Caco-2 (cell line): ENCODE data around the gene STAT5B. TPM values are rescaled to one million over a fixed set of nuclear protein-coding genes. Genes with fewer than 3 reads are reported as not detected.
"Not testable (repeated sequence)": the region's sequence is repeated elsewhere in the genome, so short reads cannot be mapped to it uniquely, and the experiment has no call there.

Experiments used
- BruUV-seq: library from RNA; stranded (reverse); fragments of 400-500 nt; replicated peaks from 2 replicates; lab custom pipeline; 2021; lab: Mats Ljungman, UMichigan
- CTCF ChIA-PET: fragments of 300-600 bp; sonication (Branson Sonifier 250); formaldehyde crosslinking; loops from one replicate; lab custom pipeline; 2022; ENCODE audit warnings: antibody characterized with exemption; lab: Charles Lee
- POLR2A ChIA-PET: fragments of 300-600 bp; sonication (Branson Sonifier 250); formaldehyde crosslinking; loops from one replicate; lab custom pipeline; 2022; ENCODE audit warnings: antibody characterized with exemption; lab: Charles Lee
- DNase-seq, 2 experiments: peaks; one replicate each; pipeline versions ENCODE4 v3.0.0 to v3.0.0-alpha.2; 2020 to 2022
- H3K27me3 ChIP-seq: replicated peaks from 2 replicates; pipeline ENCODE4 v1.6.0; 2011; ENCODE audit warnings: low read length; ENCODE audit not compliant: control insufficient read depth, insufficient read depth
- H3K36me3 ChIP-seq: 2 replicates; pipeline ENCODE4 v1.5.1; 2011; ENCODE audit warnings: low read length; ENCODE audit not compliant: control insufficient read depth, insufficient read depth
- H3K4me1 ChIP-seq: fragments of 250-450 bp; sonication (Bioruptor Pico); 2 replicates; pipeline ENCODE4 v1.5.1; 2020; ENCODE audit warnings: mild to moderate bottlenecking
- H3K4me3 ChIP-seq: 2 replicates; pipeline ENCODE4 v1.5.1; 2011; ENCODE audit warnings: low read depth, mild to moderate bottlenecking, control low read depth, low read length
- H3K9me3 ChIP-seq: fragments of 250-450 bp; sonication (Bioruptor Pico); 2 replicates; pipeline ENCODE4 v1.5.1; 2020; ENCODE audit warnings: mild to moderate bottlenecking, moderate library complexity
- H3K27ac Mint-ChIP-seq: one replicate; pipeline ENCODE4 v1.8.0; 2022; ENCODE audit warnings: mixed read lengths; ENCODE audit not compliant: unreplicated experiment
- H3K27me3 Mint-ChIP-seq: one replicate; pipeline ENCODE4 v1.8.0; 2022; ENCODE audit warnings: mixed read lengths; ENCODE audit not compliant: insufficient read depth, unreplicated experiment
- H3K36me3 Mint-ChIP-seq: one replicate; pipeline ENCODE4 v1.8.0; 2022; ENCODE audit warnings: mild to moderate bottlenecking, mixed read lengths; ENCODE audit not compliant: insufficient read depth, unreplicated experiment
- H3K4me1 Mint-ChIP-seq: one replicate; pipeline ENCODE4 v1.8.0; 2022; ENCODE audit warnings: low read depth, mixed read lengths; ENCODE audit not compliant: unreplicated experiment
- H3K4me3 Mint-ChIP-seq: one replicate; pipeline ENCODE4 v1.8.0; 2022; ENCODE audit warnings: mild to moderate bottlenecking, moderate library complexity, mixed read lengths; ENCODE audit not compliant: unreplicated experiment
- H3K9me3 Mint-ChIP-seq: one replicate; pipeline ENCODE4 v1.8.0; 2022; ENCODE audit warnings: mixed read lengths; ENCODE audit not compliant: unreplicated experiment
- intact Hi-C: fragments of 100-400 bp; cut with micrococcal nuclease; formaldehyde crosslinking; loops from one replicate; pipeline ENCODE4 v1.10.0; 2022; ENCODE audit not compliant: unreplicated experiment
- total RNA-seq: library from RNA; stranded (reverse); gene quantifications from 2 replicates; pipeline ENCODE4 v1.2.3, GENCODE V29; 2022
- TF ChIP-seq, protein P1 (sequence below), 2 experiments: fragments of 200-600 bp in 1 of 2; IDR thresholded peaks; 1 replicate in 1 of 2; 2 replicates in 1 of 2; pipeline versions ENCODE4 v1.5.1 to v1.8.0; 2011 to 2022; ENCODE audit warnings: antibody characterized with exemption in 1 of 2, control low read depth in 1 of 2, inconsistent platforms in 1 of 2, low read depth in 1 of 2, low read length in 1 of 2, mild to moderate bottlenecking in 1 of 2, moderate library complexity in 1 of 2; ENCODE audit not compliant: insufficient read depth in 1 of 2, severe bottlenecking in 1 of 2, unreplicated experiment in 1 of 2

The STAT5B gene
- total RNA-seq, 1 experiment from 2014 or later, result 46.9 TPM

DNA sequence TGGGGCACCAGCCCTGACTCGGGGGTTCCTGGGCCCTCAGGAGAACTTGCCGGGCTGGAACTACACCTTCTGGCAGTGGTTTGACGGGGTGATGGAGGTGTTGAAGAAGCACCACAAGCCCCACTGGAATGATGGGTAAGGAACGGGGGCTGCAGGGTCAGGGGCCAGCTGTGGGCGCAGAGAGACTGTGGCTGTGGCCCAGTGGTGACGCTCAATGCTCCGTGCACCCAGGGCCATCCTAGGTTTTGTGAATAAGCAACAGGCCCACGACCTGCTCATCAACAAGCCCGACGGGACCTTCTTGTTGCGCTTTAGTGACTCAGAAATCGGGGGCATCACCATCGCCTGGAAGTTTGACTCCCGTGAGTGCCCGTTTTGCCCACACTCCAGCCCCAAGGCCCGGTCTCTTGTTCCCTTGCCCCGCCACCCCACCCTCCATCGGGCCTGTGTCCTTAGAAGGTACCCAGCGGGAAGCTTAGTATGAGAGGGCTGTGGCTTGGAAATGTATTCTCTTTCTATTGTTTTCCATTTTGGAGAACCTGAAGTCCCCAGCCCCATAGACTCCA lies 31.3 kb upstream of the STAT5B start:
- H3K4me3 ChIP-seq, result no peak overlapping the region
- peaks cover 7% of the 10 kb centered on the region for H3K4me1 Mint-ChIP-seq
- no TSS peak for BruUV-seq
- ChIA-PET CTCF (no interaction called here), POLR2A (no interaction called here)
- intact Hi-C loops, result no loop called here
- no peaks in the 10 kb centered on the region for H3K36me3 ChIP-seq
- peaks cover 11% of the 10 kb centered on the region for H3K4me1 ChIP-seq
- H3K27me3 Mint-ChIP-seq, result no peaks in the 10 kb centered on the region
- H3K36me3 Mint-ChIP-seq, result peaks cover 36% of the 10 kb centered on the region
- H3K9me3 Mint-ChIP-seq, result no peaks in the 10 kb centered on the region
- no peak for DNase-seq
- TF ChIP-seq, protein P1, sequence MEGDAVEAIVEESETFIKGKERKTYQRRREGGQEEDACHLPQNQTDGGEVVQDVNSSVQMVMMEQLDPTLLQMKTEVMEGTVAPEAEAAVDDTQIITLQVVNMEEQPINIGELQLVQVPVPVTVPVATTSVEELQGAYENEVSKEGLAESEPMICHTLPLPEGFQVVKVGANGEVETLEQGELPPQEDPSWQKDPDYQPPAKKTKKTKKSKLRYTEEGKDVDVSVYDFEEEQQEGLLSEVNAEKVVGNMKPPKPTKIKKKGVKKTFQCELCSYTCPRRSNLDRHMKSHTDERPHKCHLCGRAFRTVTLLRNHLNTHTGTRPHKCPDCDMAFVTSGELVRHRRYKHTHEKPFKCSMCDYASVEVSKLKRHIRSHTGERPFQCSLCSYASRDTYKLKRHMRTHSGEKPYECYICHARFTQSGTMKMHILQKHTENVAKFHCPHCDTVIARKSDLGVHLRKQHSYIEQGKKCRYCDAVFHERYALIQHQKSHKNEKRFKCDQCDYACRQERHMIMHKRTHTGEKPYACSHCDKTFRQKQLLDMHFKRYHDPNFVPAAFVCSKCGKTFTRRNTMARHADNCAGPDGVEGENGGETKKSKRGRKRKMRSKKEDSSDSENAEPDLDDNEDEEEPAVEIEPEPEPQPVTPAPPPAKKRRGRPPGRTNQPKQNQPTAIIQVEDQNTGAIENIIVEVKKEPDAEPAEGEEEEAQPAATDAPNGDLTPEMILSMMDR (IDR thresholded peaks at IDR 0.05; ENCODE audit: insufficient read depth in 1 of 2, low read depth in 1 of 2, low read length in 1 of 2, severe bottlenecking in 1 of 2, unreplicated experiment in 1 of 2), result no peak
- no peaks in the 10 kb centered on the region for H3K9me3 ChIP-seq
- H3K4me3 Mint-ChIP-seq, result no peak overlapping the region
- no peaks in the 10 kb centered on the region for H3K27me3 ChIP-seq
- H3K27ac Mint-ChIP-seq, result no peak overlapping the region

DNA sequence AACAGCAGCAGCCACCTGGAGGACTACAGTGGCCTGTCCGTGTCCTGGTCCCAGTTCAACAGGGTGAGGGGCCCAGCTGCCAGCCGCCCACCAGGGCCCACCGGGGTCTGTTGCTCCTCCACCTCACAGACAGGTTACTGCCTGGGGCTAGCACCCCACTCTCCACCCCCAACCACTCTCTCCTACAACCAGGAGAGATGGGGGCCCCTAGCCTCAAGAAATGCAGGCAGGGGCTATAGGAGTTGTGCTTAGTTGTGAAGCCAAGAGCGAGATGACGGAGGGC lies 30.1 kb upstream of the STAT5B start:
- H3K4me3 ChIP-seq, result no peak overlapping the region
- peaks cover 1% of the 10 kb centered on the region for H3K4me1 ChIP-seq
- Mint-ChIP-seq H3K27ac (no peak overlapping the region), H3K9me3 (no peaks in the 10 kb centered on the region), H3K4me3 (no peak overlapping the region), H3K4me1 (peaks cover under 1% of the 10 kb centered on the region), H3K27me3 (no peaks in the 10 kb centered on the region), H3K36me3 (peaks cover 31% of the 10 kb centered on the region)
- ChIA-PET POLR2A (no interaction called here), CTCF (interaction anchor here (0.6 to 0.9 kb wide), 2 partner anchors 8 to 56 kb away, joined by 3 to 10 read pairs; no protein-coding TSS in a partner anchor)
- TF ChIP-seq, protein P1 (IDR thresholded peaks at IDR 0.05; ENCODE audit: insufficient read depth in 1 of 2, low read depth in 1 of 2, low read length in 1 of 2, severe bottlenecking in 1 of 2, unreplicated experiment in 1 of 2), result no peak
- no peaks in the 10 kb centered on the region for H3K27me3 ChIP-seq
- BruUV-seq, result no TSS peak
- intact Hi-C loops, result no loop called here
- no peaks in the 10 kb centered on the region for H3K36me3 ChIP-seq
- H3K9me3 ChIP-seq, result no peaks in the 10 kb centered on the region
- no peak for DNase-seq

DNA sequence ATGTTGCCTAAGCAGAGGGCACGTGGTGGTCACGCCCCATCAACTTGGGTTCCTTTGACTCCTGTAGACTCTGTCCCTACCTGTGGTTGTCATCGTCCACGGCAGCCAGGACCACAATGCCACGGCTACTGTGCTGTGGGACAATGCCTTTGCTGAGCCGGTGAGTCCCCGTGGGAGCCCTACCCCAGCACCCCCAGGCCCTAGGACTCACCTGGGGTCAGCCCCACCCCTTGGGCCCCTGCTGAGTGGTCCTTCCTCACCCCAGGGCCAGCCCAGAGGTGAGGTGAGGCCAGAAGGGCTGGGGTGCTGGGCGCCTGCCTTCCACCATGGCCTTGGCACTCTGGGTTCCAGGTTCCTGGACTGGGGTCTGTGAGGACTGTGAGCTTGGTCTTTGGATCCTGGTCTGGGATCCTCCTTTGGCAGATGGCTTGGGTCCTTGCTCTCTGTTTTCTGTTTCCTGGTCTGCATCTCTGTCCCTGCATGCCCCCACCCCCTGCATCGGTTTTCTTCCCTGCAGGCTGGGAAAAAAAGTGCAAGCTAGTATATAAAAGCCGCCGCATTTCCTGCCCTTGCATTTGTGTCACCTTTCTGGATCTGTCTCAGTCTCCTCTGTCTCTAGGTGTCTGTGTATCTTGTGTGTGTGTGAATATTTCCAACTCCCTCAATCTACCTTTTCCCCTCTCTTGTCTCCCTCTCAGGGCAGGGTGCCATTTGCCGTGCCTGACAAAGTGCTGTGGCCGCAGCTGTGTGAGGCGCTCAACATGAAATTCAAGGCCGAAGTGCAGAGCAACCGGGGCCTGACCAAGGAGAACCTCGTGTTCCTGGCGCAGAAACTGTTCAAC lies 29.6 kb upstream of the STAT5B start:
- Mint-ChIP-seq H3K9me3 (no peaks in the 10 kb centered on the region), H3K4me3 (no peak overlapping the region), H3K36me3 (peaks cover 27% of the 10 kb centered on the region), H3K4me1 (no peaks in the 10 kb centered on the region), H3K27me3 (no peaks in the 10 kb centered on the region), H3K27ac (no peak overlapping the region)
- intact Hi-C loops, result no loop called here
- ChIA-PET POLR2A (no interaction called here), CTCF (interaction anchor here (0.6 to 0.9 kb wide), 2 partner anchors 9 to 55 kb away, joined by 3 to 10 read pairs; no protein-coding TSS in a partner anchor)
- Histone ChIP-seq H3K27me3 (no peaks in the 10 kb centered on the region), H3K4me3 (no peak overlapping the region), H3K4me1 (no peaks in the 10 kb centered on the region), H3K36me3 (no peaks in the 10 kb centered on the region), H3K9me3 (no peaks in the 10 kb centered on the region)
- TF ChIP-seq, protein P1 (IDR thresholded peaks at IDR 0.05; ENCODE audit: insufficient read depth in 1 of 2, low read depth in 1 of 2, low read length in 1 of 2, severe bottlenecking in 1 of 2, unreplicated experiment in 1 of 2), result peak in 1 of 2 experiments; percentile 7
- no TSS peak for BruUV-seq
- no peak for DNase-seq

DNA sequence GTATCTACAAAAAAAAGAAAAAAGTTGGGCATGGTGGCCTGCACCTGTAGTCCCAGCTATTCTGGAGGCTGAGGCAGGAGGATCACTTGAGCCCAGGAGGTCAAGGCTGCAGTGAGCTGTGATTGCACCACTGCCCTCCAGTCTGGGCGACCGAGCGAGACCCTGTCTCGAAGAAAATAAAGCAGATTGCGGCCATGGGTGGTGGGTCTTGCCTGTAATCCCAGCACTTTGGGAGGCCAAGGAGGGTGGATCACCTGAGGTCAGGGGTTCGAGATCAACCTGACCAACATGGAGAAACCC lies 28.8 kb upstream of the STAT5B start:
- H3K9me3 ChIP-seq, H3K9me3 Mint-ChIP-seq, CTCF ChIA-PET, H3K4me1 ChIP-seq, H3K27me3 Mint-ChIP-seq, H3K4me3 ChIP-seq, H3K4me1 Mint-ChIP-seq, POLR2A ChIA-PET, H3K4me3 Mint-ChIP-seq, H3K27me3 ChIP-seq, H3K36me3 ChIP-seq, BruUV-seq, DNase-seq, intact Hi-C loops, H3K27ac Mint-ChIP-seq: not testable (repeated sequence)
- peaks cover 24% of the 10 kb centered on the region for H3K36me3 Mint-ChIP-seq
